Stimulated activated naive CD8-positive, alpha-beta T cell treated with anti-CD3 and anti-CD28 coated beads, Interleukin-15, amount 100 ng/mL, for 72 hours (primary cell): Measurements from ENCODE around the gene RCAN3.
A peak's percentile ranks its signal among the peaks of the same experiment; 100 is the strongest.

Experiments used
- ATAC-seq: fragments of 150-1000 bp; cut with Tn5 transposase; 2 replicates; pipeline ENCODE4 v1.10.0; 2021; ENCODE audit warnings: mild to moderate bottlenecking, moderate library complexity
- DNase-seq, 2 donors: peaks; one replicate each; pipeline ENCODE4 v3.0.0; 2021 to 2022
- H3K27ac Mint-ChIP-seq, 2 donors: one replicate each; pipeline ENCODE4 v1.8.0; 2022; ENCODE audit warnings: mild to moderate bottlenecking in 2 of 2, mixed read lengths in 2 of 2, moderate library complexity in 2 of 2
- H3K27me3 Mint-ChIP-seq: one replicate; pipeline ENCODE4 v1.8.0; 2022; ENCODE audit warnings: mixed read lengths
- H3K4me1 Mint-ChIP-seq: one replicate; pipeline ENCODE4 v1.8.0; 2022; ENCODE audit warnings: mild to moderate bottlenecking, mixed read lengths
- H3K4me3 Mint-ChIP-seq, 2 donors: one replicate each; pipeline ENCODE4 v1.8.0; 2022; ENCODE audit warnings: mild to moderate bottlenecking in 2 of 2, mixed read lengths in 2 of 2, moderate library complexity in 1 of 2
- H3K9me3 Mint-ChIP-seq, 2 donors: one replicate each; pipeline ENCODE4 v1.8.0; 2022; ENCODE audit warnings: mixed read lengths in 2 of 2

RCAN3 gene

DNA sequence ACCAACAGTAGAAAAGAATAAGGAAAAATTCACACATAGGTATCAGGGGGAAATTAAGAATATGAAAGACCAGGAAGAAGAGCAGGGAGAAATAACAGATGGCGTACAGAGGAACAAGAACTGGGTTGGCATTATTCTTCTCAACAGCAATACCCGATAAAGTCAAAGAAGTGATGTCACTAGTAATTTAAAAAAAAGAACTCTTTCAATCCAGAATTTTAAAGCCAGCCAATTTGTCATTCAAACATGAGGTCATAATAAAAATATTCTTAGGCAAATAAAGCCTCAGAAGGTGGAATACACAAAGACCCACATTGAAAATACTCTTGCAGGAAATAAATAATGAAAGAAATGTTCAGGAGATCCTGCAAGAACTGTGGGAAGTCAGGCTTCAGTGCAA is 62.1 kb downstream of the RCAN3 start:
- Mint-ChIP-seq H3K27me3 (peaks cover 8% of the 10 kb centered on the region), H3K27ac (no peak overlapping the region), H3K4me3 (no peak overlapping the region), H3K4me1 (peaks cover 22% of the 10 kb centered on the region), H3K9me3 (no peaks in the 10 kb centered on the region)
- DNase-seq (no peak), ATAC-seq (no peak)

DNA sequence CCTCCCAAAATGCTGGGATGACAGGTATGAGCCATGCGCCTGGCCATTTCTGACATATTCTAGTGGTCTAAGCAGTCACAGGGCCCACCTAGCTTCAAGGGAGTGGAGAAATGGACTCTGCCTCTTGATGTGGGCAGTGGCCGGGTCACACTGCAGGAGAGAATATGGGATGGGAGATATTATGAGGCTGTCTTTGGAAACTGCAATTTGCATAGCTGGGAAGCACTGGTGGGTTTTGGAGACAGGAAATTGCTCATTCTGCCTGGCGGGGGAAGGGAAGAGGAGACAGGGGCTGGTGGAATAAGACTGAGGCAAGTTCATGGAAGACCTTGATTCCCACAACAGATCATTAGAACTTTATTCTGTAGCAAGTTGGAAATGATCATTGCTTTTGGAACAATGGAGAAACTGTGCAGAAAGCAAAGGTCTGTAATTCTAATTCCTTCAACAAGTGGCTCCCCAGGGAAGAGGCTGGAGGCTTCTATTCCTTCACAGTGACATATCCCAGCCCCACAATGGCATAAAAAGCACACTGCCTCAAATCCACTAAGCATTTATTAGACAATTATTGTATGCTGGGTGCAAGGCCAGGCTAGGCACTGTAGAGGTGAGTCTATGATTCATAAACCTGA is 63.7 kb downstream of the RCAN3 start:
- Mint-ChIP-seq H3K27me3 (peaks cover 8% of the 10 kb centered on the region), H3K4me3 (no peak overlapping the region), H3K4me1 (peaks cover 22% of the 10 kb centered on the region), H3K9me3 (no peaks in the 10 kb centered on the region), H3K27ac (peak overlapping the region in 1 of 2 donors; percentile 2)
- ATAC-seq (no peak), DNase-seq (no peak)

DNA sequence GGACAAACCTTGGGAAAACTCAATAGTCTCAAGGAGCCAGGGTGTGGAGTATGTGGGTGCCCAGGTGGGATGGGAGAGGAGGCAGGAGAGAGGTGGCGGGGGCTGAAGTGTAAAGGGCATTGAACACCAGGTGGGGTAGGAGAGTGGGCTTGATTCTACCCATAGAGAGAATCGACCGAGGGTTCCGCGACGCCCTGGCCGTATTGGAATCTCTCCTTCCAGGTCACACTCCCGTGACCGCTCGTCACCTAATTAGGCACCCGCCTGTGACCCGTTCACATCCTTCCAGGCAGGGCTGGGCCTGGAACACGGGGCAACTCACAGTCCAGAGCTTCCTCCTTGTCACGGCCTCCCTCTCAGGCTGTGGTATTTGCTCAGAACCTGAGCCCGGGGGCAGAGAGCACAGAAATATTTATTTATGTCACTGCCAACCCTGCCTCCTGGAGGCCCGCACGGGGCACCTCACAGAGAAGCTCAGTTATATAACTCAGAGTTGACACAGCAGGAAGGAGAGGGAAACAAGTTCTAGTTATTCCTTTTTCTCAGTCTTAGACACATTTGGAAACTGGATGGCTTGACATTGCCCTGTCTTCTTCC is 65.3 kb downstream of the RCAN3 start:
- no peak overlapping the region for H3K27ac Mint-ChIP-seq
- H3K9me3 Mint-ChIP-seq = no peaks in the 10 kb centered on the region
- no peak for DNase-seq

DNA sequence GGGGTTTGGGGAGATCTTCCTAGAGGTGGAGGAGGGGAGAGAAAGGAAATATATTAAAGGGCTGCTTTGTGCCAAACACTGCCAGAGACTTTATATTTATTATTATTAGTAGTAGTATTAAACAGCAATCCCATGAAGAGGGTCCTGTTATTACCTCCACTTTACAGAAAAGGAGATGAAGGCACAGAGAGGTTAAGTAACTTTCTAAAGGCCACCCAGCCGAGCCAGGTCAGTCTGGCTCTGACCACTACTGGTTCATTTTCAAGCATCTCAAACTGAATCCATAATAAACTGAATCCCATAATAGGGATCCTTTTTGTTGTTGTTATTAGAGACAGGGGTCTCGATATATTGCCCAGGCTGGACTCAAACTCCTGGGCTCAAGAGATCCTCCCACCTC is 65.8 kb downstream of the RCAN3 start:
- peaks cover 24% of the 10 kb centered on the region for H3K4me1 Mint-ChIP-seq
- H3K27me3 Mint-ChIP-seq = peaks cover 8% of the 10 kb centered on the region
- DNase-seq (no peak), ATAC-seq (no peak)
- H3K27ac Mint-ChIP-seq = no peak overlapping the region
- H3K9me3 Mint-ChIP-seq = no peaks in the 10 kb centered on the region
- H3K4me3 Mint-ChIP-seq = no peak overlapping the region

More for the DNA sequence above, 65.3 kb downstream of the RCAN3 start:
- H3K4me3 Mint-ChIP-seq = no peak overlapping the region
- peaks cover 8% of the 10 kb centered on the region for H3K27me3 Mint-ChIP-seq
- peaks cover 22% of the 10 kb centered on the region for H3K4me1 Mint-ChIP-seq
- ATAC-seq = no peak

DNA sequence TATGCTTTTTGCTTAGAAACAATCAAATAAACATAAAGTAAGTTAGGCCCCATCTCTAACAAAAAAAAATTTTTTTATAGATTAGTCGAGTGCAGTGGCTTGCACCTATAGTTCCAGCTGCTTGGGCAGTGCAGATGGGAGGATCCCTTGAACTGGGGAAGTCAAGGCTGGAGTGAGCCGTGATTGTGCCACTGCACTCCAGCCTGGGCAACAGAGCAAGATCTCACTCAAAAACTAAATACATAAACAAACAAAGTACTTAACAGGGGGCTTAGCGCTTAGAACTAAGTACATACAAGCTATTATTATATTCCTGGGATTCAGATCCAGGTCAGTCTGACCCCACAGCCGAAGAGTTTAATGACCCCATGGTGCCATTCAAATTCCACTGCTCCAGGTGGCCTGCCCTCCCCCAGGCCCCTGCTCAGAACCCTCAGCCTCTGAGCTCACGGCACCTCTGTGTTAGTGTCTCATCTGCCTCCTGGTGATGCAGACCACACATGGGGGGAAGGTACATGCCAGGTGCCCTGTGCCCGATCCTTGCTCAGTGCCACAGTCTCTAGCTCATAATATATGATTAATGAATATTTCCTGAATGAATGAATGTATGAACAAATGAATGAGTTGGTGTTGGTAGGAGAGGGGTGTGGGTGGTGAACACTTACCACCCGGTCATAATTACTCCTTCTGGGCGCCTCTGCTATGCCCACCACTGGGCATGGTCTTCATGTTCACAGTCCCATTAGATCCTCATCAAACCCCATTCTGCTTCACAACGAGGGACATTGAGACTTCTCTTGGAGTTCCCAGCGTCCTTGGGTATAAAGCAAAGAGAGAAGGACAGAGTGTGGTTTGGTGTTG is 67.9 kb downstream of the RCAN3 start:
- Mint-ChIP-seq H3K4me3 (no peak overlapping the region), H3K27me3 (no peaks in the 10 kb centered on the region), H3K9me3 (no peaks in the 10 kb centered on the region), H3K27ac (no peak overlapping the region), H3K4me1 (peaks cover 24% of the 10 kb centered on the region)
- ATAC-seq = no peak
- DNase-seq = no peak

DNA sequence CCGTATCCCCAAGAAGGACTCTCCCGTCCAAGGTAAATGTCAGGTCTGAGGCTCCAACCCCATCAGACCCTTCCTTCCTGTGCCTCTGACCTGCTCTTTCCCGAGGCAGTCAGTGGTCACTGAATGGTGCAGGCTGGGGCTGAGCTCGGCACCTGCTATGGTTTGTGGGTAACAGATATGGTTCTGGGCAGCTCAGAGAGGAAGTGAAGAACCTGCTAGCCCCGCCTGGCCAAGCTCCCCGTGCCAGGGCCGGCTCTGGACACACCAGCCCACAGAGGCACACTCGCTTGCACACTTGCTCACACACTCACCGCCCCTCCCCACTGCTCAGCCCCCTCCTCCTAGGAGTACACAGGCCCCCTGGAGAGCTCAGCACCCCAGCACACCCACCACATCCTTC is 69.7 kb downstream of the RCAN3 start:
- peak; percentile 46 for ATAC-seq
- H3K27ac Mint-ChIP-seq = peak overlapping the region; percentile 69 to 97
- DNase-seq = no peak
- peaks cover 14% of the 10 kb centered on the region for H3K4me1 Mint-ChIP-seq
- H3K9me3 Mint-ChIP-seq = no peaks in the 10 kb centered on the region
- H3K4me3 Mint-ChIP-seq = peak overlapping the region; percentile 28 to 62
- H3K27me3 Mint-ChIP-seq = no peaks in the 10 kb centered on the region

DNA sequence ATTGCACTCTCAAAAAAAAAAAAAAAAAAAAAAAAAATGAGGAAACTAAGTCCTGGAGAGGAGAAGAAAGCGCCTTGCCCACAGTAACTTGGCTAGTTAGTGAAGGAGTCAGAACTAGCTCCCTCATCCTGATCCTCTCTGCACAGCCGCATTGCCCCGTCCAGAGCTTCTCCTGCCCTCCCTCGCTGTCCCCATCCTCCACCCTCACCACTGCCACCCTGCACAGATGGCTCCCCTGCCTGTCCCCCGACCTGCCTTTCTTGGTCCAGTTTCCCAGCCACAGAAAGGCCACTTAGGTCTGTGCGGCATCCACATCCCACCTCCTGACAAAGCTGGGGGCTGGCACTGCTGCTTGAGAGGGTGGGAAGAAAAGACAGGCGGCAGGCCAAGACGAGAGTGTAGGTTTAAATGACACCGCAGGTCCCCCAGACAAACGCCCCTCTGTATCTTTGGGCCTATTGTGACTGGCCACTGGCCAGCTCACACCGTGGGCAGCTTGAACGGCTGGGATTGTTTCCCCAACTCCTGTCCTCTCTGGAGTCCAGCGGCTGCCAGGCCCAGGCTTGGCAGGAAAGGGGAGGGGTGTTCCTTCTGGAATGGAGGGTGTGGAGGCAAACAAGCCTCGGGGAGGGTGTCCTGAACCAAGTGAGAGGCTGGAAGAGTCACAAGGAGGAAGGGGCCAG is 73.4 kb downstream of the RCAN3 start:
- Mint-ChIP-seq H3K4me1 (peaks cover 14% of the 10 kb centered on the region), H3K9me3 (no peaks in the 10 kb centered on the region), H3K27me3 (no peaks in the 10 kb centered on the region), H3K27ac (peak overlapping the region in 1 of 2 donors; percentile 19), H3K4me3 (no peak overlapping the region)
- DNase-seq (no peak), ATAC-seq (no peak)

DNA sequence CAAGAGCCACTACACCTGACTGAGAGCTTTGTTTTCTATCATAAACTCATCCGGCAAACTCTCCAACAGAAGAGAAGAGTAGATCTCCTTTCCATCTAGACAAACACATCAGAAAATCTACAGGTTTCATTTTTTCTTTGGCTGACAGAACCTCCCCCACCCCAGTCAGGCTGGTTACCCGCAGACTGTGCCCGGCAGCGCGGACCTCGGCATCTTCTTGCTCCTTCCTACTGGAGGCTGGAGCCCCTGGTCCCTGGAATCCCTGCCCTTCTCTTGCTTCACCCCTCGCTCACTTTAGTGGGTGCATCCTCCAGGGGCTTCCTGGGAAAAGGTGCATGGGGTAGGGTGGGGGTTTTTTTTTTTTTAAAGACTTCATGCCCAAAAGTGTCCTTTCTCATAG is 76.2 kb downstream of the RCAN3 start:
- Mint-ChIP-seq H3K4me1 (no peaks in the 10 kb centered on the region), H3K4me3 (no peak overlapping the region), H3K9me3 (no peaks in the 10 kb centered on the region), H3K27me3 (no peaks in the 10 kb centered on the region), H3K27ac (no peak overlapping the region)
- no peak for DNase-seq
- ATAC-seq = no peak

DNA sequence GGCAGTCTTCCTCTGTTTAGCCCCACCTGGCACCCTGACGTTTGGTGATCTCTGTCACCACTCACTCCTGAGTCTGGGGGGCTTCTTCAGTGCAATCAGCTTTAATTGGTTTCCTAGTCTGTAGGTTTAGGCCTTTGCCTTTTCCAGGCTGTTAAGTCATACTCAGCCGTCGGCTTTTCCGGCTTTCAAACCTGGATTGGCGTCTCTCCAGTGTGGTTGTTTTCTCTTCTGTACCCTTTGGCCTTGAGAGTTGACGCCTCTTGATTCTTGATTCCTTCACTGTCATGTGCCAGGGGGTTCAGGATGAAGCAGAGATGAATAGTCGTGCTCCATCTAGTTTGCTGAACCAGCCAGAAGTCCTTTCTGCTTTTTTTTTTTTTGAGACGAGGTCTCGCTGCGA is 78.1 kb downstream of the RCAN3 start:
- Mint-ChIP-seq H3K4me3 (no peak overlapping the region), H3K27me3 (peaks cover 5% of the 10 kb centered on the region), H3K9me3 (no peaks in the 10 kb centered on the region), H3K27ac (no peak overlapping the region), H3K4me1 (peaks cover 6% of the 10 kb centered on the region)
- DNase-seq (no peak), ATAC-seq (no peak)

DNA sequence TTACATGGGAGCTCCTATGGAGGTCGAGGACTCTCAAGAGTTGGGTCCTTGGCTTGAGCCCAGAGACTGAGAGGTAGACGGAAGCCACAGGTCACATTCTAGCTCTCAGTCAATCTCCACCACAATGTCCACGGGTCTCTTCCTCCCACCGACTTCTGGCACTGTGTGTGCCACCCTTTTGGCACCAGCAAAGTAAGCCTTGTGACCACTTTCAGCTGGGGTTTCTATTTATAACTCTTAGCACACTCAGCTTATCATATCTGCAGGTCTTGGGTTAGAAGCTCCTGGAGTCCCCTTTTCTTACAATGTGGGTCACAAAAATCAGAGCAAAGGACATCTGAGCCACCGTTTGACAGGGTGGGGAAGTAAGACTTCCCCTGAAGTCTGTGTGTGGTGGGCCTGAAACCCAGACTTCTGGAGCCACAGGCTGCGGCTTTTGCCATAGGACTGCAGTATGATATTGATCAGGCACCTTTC is 81.6 kb downstream of the RCAN3 start:
- H3K9me3 Mint-ChIP-seq = no peaks in the 10 kb centered on the region
- H3K4me1 Mint-ChIP-seq = peaks cover 19% of the 10 kb centered on the region
- no peak overlapping the region for H3K27ac Mint-ChIP-seq
- no peak overlapping the region for H3K4me3 Mint-ChIP-seq
- DNase-seq (no peak), ATAC-seq (peak; percentile 36)
- peaks cover 8% of the 10 kb centered on the region for H3K27me3 Mint-ChIP-seq

DNA sequence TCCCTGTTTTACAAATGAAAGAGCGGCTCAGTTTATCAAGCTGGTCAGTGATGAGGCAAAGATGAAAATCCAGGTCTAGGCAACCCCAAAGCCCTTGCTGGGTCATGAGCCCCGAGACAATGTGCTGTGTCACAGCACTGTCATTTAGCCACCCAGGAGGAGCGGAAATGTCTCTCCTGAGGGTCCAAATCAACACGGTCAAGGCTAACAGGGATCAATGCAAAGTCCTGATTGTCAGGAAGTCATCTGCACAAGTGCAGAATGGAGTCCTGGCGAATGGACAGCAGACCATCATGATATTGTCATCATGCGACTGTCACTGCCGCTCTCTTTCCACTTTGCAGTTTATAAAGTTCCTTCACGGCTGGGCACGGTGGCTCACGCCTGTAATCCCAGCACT is 83.5 kb downstream of the RCAN3 start:
- H3K27me3 Mint-ChIP-seq = peaks cover 12% of the 10 kb centered on the region
- H3K4me1 Mint-ChIP-seq = peaks cover 19% of the 10 kb centered on the region
- H3K4me3 Mint-ChIP-seq = no peak overlapping the region
- H3K9me3 Mint-ChIP-seq = no peaks in the 10 kb centered on the region
- DNase-seq (no peak), ATAC-seq (no peak)
- H3K27ac Mint-ChIP-seq = no peak overlapping the region

DNA sequence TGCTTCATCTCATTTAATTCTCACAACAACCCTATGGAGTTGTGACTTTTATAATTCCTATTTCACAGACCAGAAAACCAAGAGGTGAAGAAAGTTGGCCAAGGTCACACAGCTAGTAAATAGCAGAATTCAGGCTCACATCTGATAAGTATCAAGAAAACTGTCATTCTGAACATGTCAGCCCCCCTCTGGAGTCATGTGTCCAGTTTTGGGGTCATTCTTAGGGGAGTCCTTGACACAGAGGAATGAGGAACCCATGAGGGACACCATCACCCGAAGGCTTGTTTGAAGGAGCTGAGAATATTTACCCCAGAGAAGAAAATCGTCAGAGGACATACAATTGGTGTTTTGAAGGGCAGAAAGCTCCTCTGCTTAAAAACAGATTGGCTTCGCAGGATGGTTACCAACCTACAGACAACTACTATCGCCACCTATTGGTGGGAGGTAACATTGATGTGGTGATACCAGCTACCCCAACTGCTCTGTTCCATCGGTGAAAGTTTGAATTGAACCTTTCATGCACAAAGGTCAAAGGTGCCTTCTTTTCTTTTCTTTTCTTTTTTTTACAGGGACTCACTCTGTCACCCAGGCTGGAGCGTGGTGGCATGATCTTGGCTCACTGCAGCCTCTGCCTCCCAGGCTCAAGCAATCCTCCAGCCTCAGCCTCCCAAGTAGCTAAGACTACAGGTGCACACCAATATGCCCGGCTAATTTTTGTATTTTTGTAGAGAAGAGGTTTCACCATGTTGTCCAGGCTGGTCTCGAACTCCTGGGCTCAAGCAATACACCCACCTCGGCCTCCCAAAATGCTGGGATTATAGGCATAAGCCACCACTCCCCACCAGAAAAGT is 84.6 kb downstream of the RCAN3 start:
- DNase-seq (peak; percentile 60), ATAC-seq (peak; percentile 98)
- Mint-ChIP-seq H3K27me3 (peaks cover 21% of the 10 kb centered on the region), H3K4me1 (peaks cover 19% of the 10 kb centered on the region), H3K9me3 (no peaks in the 10 kb centered on the region), H3K4me3 (peak overlapping the region; percentile 67 to 68), H3K27ac (peak overlapping the region; percentile 65 to 89)

DNA sequence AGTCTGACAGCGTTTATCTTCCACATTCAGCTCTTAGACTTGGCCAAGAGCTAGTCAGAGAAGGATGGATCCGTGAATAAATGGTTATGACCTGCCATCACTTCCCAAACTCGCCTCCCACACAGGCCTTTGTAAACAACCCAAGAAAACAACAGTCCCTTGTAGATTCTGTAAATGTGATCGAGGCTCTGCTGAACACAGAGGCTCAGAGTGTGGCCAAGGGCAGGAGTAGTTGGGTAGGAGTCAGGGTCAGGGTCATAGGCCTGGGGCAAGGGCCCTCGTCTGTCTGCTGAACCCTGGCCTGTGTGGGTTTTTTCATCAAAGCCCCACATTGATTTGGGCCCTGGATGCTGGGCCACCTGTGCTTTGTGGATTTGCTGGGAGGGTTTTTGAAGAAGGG is 85.9 kb downstream of the RCAN3 start:
- no peak overlapping the region for H3K4me3 Mint-ChIP-seq
- H3K27me3 Mint-ChIP-seq = peaks cover 21% of the 10 kb centered on the region
- H3K4me1 Mint-ChIP-seq = peaks cover 19% of the 10 kb centered on the region
- DNase-seq (no peak), ATAC-seq (no peak)
- H3K9me3 Mint-ChIP-seq = no peaks in the 10 kb centered on the region
- peak overlapping the region in 1 of 2 donors; percentile 59 for H3K27ac Mint-ChIP-seq

DNA sequence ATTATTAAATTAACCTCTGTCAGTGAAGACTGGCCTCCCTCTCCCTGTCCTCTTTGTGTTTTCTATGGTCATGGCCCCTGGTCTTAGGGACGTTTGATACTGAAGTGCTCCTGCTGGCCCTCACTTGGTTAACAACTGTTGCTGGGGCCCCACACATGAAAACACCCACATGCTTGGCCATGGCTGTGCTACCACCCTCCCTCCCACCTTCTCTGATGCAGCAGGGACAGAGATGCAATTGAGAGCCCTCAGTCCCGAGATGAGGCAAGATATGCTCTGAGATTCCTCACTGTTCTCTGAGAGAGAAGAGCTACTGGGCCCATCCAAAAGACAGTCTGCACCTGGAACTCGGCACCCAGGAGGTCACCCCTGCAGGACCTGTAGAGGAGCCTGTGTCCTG is 86.6 kb downstream of the RCAN3 start:
- Mint-ChIP-seq H3K27ac (no peak overlapping the region), H3K4me3 (no peak overlapping the region), H3K27me3 (peaks cover 21% of the 10 kb centered on the region), H3K9me3 (no peaks in the 10 kb centered on the region), H3K4me1 (peaks cover 15% of the 10 kb centered on the region)
- DNase-seq (no peak), ATAC-seq (no peak)
